HG02623 (cell line): Measurements from ENCODE around the gene PRODH.
"Not testable (repeated sequence)": the region's sequence is repeated elsewhere in the genome, so short reads cannot be mapped to it uniquely, and the experiment has no call there.

Source experiments
- ATAC-seq: cut with Tn5 transposase; IDR thresholded peaks from one replicate; pipeline ENCODE4 v1.9.1; 2021; ENCODE audit warnings: moderate library complexity; ENCODE audit not compliant: unreplicated experiment

PRODH gene

DNA sequence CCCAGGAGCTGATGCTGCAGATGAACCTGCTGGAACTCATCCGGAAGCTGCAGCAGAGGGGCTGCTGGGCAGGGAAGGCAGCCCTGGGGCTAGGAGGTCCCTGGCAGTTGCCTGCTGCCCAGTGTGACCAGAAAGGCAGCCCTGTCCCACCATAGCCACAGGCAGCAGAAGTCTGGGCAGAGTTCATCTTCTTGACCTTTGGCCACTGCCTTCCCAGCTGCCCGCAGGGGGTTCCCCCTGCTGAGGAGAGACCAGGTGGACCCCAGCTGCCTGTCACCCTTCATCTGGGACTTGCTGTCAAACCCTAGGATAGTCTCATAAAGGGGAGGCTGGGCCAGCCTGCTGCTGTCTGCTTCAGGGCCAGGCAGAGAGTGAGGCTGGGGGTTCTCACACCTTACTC, 24.6 kb downstream of the PRODH start:
- not testable (repeated sequence) for ATAC-seq

DNA sequence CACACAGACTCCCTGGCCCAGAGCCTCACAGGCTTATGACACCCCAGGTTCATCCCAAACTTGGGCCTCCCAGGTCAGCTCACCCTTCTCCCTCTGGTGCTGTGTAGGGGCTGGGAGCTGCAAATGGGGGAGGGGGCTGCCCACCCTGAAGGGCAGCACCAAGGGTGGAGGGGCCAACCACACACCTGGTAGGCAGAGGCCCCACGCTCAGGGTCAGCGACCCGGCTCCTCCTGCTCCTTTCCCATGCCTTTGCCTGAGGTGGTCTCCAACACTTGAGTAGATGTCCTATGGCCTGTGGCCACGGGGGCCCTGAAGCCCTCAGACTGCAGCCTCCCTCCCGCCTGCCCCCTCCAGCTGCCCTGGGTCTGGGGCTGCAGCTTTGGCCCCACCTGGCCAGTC, 26.5 kb downstream of the PRODH start:
- no peak for ATAC-seq

DNA sequence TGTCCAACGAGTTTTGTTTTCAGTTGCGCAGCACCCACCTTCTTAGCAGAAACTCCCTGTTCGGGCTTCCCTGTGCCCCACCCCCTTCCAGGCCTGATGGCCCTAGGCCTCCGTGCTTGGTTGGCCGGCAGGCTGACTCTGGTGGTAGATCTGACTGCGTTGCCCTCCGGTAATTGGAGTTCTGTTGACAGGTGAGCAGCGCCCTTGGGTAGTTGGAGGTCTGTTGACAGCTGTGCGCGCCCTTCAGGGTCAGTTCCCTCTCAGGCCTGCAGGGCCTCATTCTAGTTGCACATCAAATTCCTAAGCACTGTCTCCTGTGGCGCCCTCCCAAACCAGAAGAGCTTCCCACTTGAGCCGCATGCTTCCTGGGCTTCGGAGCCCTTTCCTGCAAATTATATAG, 29.2 kb downstream of the PRODH start:
- no peak for ATAC-seq

DNA sequence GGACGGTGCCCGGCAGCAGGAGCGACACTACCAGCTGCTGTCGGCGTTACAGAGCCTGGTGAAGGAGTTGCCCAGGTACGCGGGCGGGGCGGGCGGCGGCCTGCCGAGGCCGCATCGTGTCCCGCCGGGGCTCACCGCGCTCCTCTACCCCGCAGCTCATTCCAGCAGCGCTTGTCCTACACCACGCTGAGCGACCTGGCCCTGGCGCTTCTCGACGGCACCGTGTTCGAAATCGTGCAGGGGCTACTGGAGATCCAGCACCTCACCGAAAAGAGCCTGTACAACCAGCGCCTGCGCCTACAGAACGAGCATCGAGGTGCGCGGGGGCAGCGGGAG, 29.7 kb downstream of the PRODH start:
- ATAC-seq = not testable (repeated sequence)

DNA sequence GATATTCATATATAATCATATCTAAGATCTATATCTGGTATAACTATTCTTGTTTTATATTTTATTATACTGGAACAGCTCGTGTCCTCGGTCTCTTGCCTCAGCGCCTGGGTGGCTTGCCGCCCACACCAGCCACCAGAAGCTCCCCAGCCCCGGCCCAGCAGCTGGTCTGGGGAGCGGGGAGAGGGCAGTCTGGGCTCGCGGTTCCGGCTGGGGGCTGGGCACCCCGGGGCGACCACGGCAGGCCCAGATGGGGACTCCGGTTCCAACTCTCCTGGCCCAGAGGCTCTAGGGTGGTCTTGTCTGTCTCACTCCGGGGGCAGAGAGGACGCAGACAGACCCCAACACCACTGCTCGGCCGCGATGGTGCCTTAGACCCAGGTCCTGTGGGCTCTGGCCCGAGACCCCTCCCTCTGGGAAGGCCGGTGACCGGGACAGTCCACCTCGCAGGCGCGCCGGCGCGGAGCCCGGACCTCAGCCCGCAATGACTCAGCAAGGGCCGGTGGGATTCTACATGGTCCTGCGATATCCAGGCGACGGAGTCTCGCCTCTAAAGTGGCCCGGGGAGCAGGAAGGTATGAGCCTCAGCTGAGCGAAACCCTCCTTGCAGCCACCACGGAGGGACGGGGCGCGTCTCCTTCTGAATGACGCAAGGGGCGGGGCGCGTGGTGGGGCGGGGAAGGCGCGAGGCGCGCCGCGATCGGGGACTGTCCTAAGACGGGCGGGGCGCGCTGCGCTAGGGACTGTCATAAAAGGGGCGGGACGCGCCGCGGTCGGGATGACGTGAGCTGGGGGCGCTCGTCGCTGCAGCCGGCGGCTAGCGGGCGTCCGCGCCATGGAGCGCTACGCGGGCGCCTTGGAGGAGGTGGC, 30.3 kb downstream of the PRODH start, which contains the start of gene DGCR6:
TSS of gene DGCR6 (plus strand) at position 781 of the 870 bp plus-strand sequence. CDS start at position 836, 55 bp downstream.
- peak; percentile 90 for ATAC-seq

DNA sequence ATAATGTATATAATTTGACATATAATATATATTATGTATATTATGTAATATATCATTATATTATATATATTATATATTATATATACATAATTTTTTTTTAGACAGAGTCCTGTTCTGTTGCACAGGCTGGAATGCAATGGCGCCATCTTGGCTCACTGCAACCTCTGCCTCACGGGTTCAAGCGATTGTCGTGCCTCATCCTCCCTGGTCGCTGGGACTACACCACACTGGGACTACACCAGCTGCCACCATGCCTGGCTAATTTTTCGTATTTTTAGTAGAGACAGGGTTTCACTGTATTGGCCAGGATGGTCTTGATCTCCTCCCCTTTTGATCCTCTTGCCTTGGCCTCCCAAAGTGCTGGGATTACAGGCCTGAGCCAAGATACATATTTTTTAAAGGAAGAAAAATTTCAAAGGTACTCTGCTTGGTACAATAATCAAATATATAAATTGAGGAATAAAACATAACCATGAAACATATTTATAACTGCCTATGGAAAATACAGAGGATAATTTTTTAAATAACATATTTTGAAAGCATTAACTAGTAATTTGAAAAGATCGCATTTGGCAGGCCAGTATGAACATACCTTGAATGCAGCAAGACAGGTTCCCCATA, 39.9 kb downstream of the PRODH start:
- not testable (repeated sequence) for ATAC-seq

DNA sequence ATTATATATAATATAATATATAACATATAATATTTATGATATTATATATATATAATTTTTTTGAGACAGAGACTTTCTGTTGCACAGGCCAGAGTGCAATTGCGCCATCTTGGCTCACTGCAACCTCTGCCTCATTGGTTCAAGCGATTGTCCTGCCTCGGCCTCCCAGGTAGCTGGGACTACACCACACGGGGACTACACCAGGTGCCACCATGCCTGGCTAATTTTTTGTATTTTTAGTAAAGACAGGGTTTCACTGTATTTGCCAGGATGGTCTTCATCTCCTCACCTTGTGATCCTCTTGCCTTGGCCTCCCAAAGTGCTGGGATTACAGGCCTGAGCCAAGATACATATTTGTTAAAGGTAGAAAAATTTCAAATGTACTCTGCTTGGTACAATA, 42.3 kb downstream of the PRODH start:
- not testable (repeated sequence) for ATAC-seq

DNA sequence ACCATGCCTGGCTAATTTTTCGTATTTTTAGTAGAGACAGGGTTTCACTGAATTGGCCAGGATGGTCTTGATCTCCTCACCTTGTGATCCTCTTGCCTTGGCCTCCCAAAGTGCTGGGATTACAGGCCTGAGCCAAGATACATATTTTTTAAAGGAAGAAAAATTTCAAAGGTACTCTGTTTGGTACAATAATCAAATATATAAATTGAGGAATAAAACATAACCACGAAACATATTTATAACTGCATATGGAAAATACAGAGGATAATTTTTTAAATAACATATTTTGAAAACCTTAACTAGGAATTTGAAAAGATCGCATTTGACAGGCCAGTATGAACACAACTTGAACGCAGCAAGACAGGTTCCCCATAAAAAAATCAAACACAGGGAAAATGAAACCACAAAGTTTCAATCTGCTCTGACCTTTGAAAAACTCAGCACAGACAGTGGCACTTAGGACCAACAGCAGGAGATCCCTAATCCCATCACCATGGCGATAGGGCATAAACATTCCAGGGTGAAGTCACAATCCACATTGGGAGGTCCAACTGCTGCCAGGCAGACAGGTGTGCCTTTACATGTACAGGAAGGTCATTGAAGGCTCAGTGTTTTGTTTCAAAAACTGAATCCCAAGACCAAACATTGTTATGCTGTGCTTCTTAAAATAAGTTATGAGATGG, 45.4 kb downstream of the PRODH start:
- peak; percentile 79 for ATAC-seq

DNA sequence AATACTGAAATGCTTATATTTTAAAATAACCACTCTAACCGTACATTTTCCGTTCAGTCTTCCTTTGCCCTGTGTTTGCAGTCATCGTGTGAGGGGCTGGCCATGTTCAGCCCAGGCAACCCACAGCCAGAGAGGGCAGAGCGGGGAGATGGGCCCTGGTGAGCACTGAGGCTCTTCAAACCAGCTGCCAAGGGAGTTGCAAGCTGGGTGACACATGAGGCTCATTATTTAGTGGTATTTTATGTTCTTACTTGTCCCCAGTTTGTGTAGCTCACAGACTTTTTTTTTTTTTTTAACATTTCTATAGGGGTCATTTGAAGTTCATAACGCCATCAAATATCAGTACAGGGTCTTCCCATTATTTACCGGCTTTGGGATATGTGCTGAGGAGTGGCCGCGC, 48.0 kb downstream of the PRODH start:
- ATAC-seq = no peak

DNA sequence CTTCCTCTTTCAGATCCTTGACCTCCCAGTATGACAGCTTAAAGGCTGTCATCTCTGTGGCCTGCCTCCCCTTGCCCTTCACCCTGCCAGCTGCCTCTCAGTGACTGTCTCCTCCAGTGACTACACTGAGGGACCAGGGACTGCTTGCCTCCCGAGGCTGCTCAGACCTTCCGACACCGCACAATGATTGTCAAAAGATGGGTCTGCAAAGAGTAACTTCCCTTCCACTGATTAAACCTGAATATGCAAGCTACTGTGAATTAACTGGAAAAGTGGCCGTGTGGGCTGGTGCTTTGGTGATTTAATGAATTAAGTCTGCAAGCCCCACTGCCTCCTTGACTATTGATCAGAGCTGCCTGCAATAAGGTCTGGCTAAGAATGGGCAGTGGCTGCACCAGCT, 51.6 kb downstream of the PRODH start:
- not testable (repeated sequence) for ATAC-seq

DNA sequence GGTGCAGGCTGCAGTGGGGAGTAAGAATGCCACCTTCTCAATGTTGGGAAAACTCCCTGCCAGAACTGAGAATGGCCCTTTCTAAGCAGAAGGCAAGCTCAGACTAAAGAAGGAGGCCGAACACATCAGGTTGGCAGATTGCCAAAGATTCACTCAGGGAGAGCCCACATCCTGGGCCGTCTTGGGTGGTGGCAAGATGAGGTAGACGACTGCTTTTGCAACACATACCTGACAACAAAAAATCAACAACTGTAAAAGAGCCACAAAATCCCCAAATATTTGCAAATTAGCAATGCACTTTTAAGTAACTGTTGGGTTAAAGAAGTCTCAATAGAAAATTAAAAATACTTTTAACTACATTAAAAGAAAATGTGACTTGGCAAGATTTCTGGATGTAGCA, 54.8 kb downstream of the PRODH start:
- ATAC-seq = not testable (repeated sequence)
